ENCODE data around the gene EFNB2. TPM values are rescaled to one million over a fixed set of nuclear protein-coding genes. Genes with fewer than 3 reads are reported as not detected.

The EFNB2 gene
- total and polyA plus RNA-seq, 2 of the 8 experiments (the other 6 are each of a cell fraction or from before 2014, with no cell fraction given), result 8.2 to 12.0 TPM

- Histone ChIP-seq H2BK120ac (replicated peaks; ENCODE audit: low read depth, low read length) (no peak overlapping the region), H3K27ac (ENCODE audit: low read depth, low read length) (no peak overlapping the region), H2BK20ac (ENCODE audit: low read length) (no peak overlapping the region), H2AK5ac (ENCODE audit: low read depth, low read length) (no peak overlapping the region), H3K4me2 (ENCODE audit: insufficient read depth in 1 of 2, low read depth in 2 of 2, low read length in 2 of 2) (no peak overlapping the region), H3K56ac (replicated peaks; ENCODE audit: insufficient read length, low read depth, low read length) (no peak overlapping the region), H4K5ac (ENCODE audit: insufficient read length, low read depth, low read length) (no peak overlapping the region), H2BK12ac (ENCODE audit: low read depth, low read length) (no peak overlapping the region), H4K91ac (replicated peaks; ENCODE audit: insufficient read length, low read length) (no peak overlapping the region), H3K9ac (replicated peaks in 1 of 4; ENCODE audit: extremely low read depth in 1 of 4, low read depth in 3 of 4, low read length in 3 of 4) (no peak overlapping the region), H3K14ac (ENCODE audit: insufficient read length) (no peak overlapping the region), H3K36me3 (ENCODE audit: control insufficient read depth in 2 of 4, insufficient read depth in 4 of 4, low read length in 3 of 4) (no peaks in the 10 kb centered on the region), H3K79me2 (ENCODE audit: control insufficient read depth in 1 of 2, insufficient read depth in 2 of 2, low read length in 2 of 2) (no peaks in the 10 kb centered on the region), H2BK15ac (ENCODE audit: low read length) (no peak overlapping the region), H4K20me1 (replicated peaks in 1 of 2; ENCODE audit: control insufficient read depth in 1 of 2, insufficient read depth in 2 of 2, low read length in 2 of 2) (no peaks in the 10 kb centered on the region), H3K4ac (replicated peaks; ENCODE audit: insufficient read length, low read depth, low read length) (no peak overlapping the region), H4K8ac (ENCODE audit: extremely low read depth, insufficient read depth, low read length) (no peak overlapping the region), H3K9me3 (ENCODE audit: insufficient read depth in 2 of 2, low read depth in 1 of 2, low read length in 1 of 2) (no peaks in the 10 kb centered on the region), H3K18ac (ENCODE audit: extremely low read depth, low read length) (no peak overlapping the region), H3K27me3 (replicated peaks in 1 of 4; ENCODE audit: control insufficient read depth in 3 of 4, extremely low read depth in 1 of 4, insufficient read depth in 3 of 4, low read length in 3 of 4) (no peaks in the 10 kb centered on the region), H3K4me1 (replicated peaks in 1 of 4; ENCODE audit: control insufficient read depth in 3 of 4, insufficient read depth in 4 of 4, low read length in 3 of 4) (peaks cover 0 to 7% (median 0%) of the 10 kb centered on the region in 4 experiments; a peak in 3 of 7 replicates), H3K4me3 (ENCODE audit: extremely low read depth in 1 of 4, insufficient read depth in 2 of 4, low read depth in 3 of 4, low read length in 4 of 4) (no peak overlapping the region), H2BK5ac (ENCODE audit: low read depth, low read length) (no peak overlapping the region), H3K23me2 (ENCODE audit: low read depth, low read length) (peaks cover 2% of the 10 kb centered on the region; the same call in 1 of the 2 replicates), H3K23ac (ENCODE audit: insufficient read length) (no peak overlapping the region), H3K79me1 (ENCODE audit: low read depth, low read length) (no peaks in the 10 kb centered on the region), H2AFZ (ENCODE audit: low read length) (no peak overlapping the region)
- POLR2A ChIA-PET (ENCODE audit: partially characterized antibody), result no interaction called here
- CTCF ChIA-PET (ENCODE audit: partially characterized antibody), result no interaction called here
- TF ChIP-seq SIX5 (IDR thresholded peaks at IDR 0.05; ENCODE audit: low read depth, low read length) (no peak), CTBP2 (IDR thresholded peaks at IDR 0.05; ENCODE audit: borderline replicate concordance, insufficient read depth, insufficient read length, low read length) (no peak), JUND (IDR thresholded peaks at IDR 0.05; ENCODE audit: low read length) (no peak), SIRT6 (IDR thresholded peaks at IDR 0.05; ENCODE audit: low read length) (no peak), POLR2AphosphoS5 (IDR thresholded peaks at IDR 0.05; ENCODE audit: low read depth, low read length) (no peak), BACH1 (IDR thresholded peaks at IDR 0.05; ENCODE audit: low read length) (no peak), RBBP5 (IDR thresholded peaks at IDR 0.05; ENCODE audit: borderline replicate concordance, low read depth, low read length) (no peak), SP1 (IDR thresholded peaks at IDR 0.05; ENCODE audit: low read depth, low read length) (no peak), NRF1 (IDR thresholded peaks at IDR 0.05; ENCODE audit: low read depth, low read length) (no peak), TEAD4 (IDR thresholded peaks at IDR 0.05; ENCODE audit: low read depth, low read length) (no peak), NANOG (IDR thresholded peaks at IDR 0.05; ENCODE audit: insufficient read depth, low read depth, low read length, poor library complexity, severe bottlenecking) (no peak), POU5F1 (IDR thresholded peaks at IDR 0.05; ENCODE audit: low read depth, low read length) (no peak)
- TF ChIP-seq, protein P1, sequence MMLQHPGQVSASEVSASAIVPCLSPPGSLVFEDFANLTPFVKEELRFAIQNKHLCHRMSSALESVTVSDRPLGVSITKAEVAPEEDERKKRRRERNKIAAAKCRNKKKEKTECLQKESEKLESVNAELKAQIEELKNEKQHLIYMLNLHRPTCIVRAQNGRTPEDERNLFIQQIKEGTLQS (IDR thresholded peaks at IDR 0.05; ENCODE audit: insufficient read depth, low read depth, low read length), result no peak
- FAIRE-seq (no peak), DNase-seq (ENCODE audit: low read depth in 1 of 2, low spot score in 2 of 2) (no peak)
- 91% methylated on average over 11 of the region's 11 CpGs; no CpG with 5 or more reads in 1 of the 2 experiments for WGBS, 2 experiments (ENCODE audit: extremely low coverage in 1 of 2, insufficient coverage in 1 of 2, insufficient read length in 1 of 2, insufficient replicate concordance in 2 of 2, low coverage in 1 of 2, low lambda C conversion rate in 2 of 2, missing lambda C conversion rate in 1 of 2)
These were observed 91.7 kb downstream of the EFNB2 start for GRCh38 chr13:106443607-106444322.

All from H1 (cell line).